Activated CD8-positive, alpha-beta memory T cell treated with anti-CD3 and anti-CD28 coated beads, Interleukin-2, amount 50 U/mL, for 1 hour (primary cell): ENCODE measurements around the gene XXYLT1.
"Not testable (repeated sequence)": the region's sequence is repeated elsewhere in the genome, so short reads cannot be mapped to it uniquely, and the experiment has no call there.

Experiments
- DNase-seq: peaks from one replicate; pipeline ENCODE4 v3.0.0-alpha.2; 2020; ENCODE audit errors: extremely low read depth

Gene XXYLT1

DNA sequence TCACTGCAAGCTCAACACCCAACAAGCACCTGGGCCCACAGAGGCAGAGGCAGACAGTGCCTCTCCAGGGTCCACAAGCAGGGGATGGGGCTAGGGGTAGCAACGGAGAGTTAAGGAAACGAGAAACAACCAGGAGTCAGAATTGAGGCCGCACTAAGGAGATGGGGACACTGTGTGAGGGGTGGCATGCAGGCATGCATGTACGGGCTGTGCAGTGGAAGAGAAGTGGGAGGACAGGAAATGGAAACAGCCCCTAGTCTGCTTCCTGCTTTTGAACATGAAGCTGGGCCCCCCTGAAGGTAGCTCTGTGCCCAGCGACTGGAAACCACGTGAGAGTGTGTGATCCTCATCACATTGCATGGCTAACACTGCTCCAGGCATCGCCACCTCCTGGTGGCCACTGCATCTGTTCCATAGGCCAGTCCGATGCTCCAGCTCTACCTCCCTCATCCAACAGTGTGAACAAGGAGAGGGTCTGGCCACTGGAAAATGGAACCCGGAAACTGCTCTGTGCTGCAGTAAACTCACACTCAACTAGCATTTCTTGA lies 44.0 kb downstream of the XXYLT1 start:
- DNase-seq: no peak

- no peak for DNase-seq
Observed at GRCh38 chr3:195226445-195226844, 44.5 kb downstream of the XXYLT1 start.

GRCh38 chr3:195224980-195225580 lies 45.9 kb downstream of the XXYLT1 start:
- no peak for DNase-seq

DNA sequence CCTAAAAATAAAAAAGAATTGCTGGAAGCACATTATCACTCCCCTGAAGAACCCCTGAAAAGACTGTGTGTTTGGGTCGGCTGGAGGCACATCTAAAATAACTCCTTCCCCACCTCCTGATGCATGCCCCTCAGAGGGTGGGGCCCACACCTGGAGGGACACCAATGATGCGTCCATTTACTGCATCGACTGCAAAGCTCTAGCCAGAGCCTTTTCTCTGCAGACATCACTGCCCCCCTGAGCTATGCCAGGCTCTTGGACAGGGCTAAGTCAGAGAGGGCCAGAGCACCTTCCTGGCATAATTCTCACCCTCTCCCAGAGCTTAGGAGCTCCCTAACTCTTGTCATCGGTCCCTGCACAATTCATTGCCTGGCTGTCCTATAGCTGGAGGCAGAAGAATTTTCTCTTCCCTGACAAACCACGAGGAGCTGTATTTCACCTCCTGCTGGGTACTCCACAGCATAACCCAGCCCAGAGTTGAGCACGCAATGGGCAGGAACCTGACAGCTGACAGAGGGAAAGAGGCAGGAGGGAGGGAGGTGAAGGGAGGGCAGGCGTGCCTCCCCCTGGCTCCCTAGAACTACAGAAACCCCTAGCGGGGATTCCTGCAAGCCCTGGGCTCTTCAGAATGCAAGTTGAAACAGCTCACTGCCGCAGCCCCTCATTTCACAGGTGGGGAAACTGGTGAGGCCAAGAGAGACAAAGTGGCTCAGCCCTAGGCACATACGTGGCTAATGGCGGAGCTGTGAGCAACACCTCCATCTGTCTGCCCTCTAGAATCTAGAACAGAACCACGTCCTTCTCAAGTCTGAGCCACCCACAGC lies 46.6 kb downstream of the XXYLT1 start:
- no peak for DNase-seq

DNA sequence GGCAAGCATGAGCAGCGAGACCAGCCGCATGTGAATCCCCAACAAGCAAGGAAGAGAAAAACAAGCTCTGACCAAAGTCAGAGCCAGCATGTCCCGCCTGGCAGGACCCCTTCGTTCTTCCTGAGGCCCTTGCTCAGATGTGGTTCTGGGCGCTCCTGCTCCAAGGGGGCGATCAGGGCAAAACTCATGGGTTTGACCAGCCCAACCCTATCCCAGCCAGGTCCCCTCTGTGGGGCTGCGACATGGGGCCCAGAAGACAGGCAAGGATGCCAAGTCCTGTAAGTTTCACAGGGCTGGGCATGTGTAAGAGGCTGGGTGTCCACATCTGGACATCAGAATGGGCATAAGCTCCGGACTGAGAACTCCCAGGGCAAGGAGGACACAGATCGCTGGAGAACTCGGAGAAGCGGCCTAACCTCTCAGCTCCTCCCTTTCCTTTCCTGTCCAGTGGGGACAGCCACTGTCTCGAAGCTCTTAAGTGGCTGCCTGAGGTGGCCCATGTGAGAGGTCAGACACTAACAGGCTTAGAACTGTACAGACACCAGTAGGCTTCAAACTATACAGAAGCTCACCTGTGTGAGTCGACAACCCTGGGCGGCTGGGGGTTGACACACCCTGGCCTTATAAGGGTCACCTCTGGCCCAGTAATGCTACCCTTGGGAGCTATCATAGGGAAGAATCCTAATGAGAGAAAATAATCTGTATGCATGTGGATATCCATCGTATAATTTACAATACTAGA lies 48.9 kb downstream of the XXYLT1 start:
- DNase-seq: no peak

DNA sequence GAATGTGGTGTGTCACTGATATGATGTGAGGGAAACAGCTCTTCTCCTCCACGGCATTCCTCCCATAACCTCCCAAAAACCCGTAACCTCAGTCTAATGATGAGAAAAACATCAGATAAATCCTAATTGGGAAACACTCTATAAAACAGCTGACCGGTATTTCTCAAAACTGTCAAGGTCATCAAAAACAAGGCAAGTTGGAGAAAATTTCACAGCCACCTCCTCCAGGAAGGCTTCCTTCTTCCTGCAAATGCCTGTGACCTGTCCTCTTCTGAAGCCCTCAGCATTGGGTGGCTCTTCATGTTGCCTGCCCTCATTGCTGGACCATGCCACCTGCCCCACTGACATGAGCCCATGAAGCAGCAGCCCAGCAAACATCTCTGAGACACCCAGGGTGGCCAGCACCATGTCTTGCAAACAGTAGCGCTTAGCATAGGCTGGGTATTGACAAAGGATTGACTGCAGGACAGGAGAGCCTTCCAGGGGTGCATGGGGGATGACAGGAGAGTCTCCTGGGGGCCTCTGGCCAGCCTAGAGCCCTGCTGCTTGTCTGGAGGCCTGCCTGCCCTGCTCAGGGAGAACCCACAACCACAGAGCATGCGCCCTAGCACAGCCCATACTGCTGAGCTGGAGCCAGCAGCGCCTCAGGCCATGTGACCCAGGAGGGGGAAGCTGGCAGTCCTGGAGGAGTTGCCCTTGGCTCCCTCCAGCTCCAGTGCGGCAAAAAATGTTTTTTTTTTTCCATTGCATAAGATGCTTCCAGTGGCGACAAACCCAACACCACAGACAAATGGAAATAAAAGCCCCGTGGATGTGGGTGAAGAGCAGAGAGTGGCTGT lies 49.7 kb downstream of the XXYLT1 start:
- DNase-seq: no peak

GRCh38 chr3:195219351-195220230 lies 51.4 kb downstream of the XXYLT1 start:
- no peak for DNase-seq

DNA sequence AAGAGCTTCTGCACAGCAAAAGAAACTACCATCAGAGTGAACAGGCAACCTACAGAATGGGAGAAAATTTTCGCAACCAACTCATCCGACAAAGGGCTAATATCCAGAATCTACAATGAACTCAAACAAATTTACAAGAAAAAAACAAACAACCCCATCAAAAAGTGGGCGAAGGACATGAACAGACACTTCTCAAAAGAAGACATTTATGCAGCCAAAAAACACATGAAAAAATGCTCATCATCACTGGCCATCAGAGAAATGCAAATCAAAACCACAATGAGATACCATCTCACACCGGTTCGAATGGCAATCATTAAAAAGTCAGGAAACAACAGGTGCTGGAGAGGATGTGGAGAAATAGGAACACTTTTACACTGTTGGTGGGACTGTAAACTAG lies 52.6 kb downstream of the XXYLT1 start:
- DNase-seq: not testable (repeated sequence)

GRCh38 chr3:195215576-195215975 lies 55.4 kb downstream of the XXYLT1 start:
- not testable (repeated sequence) for DNase-seq

- no peak for DNase-seq
Observed at GRCh38 chr3:195214381-195214780, 56.6 kb downstream of the XXYLT1 start.

GRCh38 chr3:195213639-195214315 lies 57.2 kb downstream of the XXYLT1 start:
- DNase-seq: no peak

DNA sequence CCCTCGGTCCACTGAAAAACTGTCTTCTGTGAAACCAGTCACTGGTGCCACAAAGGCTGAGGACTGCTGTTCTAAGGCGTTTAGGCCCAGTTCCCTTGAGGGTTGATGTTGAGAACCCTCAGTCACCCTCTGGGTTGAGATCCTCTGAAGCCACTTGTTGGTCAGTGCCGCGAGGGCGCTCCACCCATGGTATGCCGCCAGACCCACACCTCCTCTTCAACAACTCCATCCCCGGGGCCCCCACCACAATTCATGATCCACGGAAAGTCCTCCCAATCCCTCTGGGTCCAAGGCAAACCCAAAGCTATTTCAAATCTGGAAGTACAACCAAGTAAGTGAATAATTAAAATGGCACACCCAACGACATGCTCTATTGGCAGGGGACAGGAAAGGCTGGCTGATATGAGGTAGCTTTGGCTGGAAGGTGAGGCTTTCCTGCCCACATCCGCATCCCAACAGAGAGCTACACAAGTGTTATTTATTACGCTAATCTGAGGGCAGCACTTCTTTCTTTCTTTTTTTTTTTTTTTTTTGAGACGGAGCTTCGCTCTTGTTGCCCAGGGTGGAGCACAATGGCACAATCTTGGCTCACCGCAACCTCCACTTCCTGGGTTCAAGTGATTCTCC lies 58.1 kb downstream of the XXYLT1 start:
- DNase-seq: no peak

DNA sequence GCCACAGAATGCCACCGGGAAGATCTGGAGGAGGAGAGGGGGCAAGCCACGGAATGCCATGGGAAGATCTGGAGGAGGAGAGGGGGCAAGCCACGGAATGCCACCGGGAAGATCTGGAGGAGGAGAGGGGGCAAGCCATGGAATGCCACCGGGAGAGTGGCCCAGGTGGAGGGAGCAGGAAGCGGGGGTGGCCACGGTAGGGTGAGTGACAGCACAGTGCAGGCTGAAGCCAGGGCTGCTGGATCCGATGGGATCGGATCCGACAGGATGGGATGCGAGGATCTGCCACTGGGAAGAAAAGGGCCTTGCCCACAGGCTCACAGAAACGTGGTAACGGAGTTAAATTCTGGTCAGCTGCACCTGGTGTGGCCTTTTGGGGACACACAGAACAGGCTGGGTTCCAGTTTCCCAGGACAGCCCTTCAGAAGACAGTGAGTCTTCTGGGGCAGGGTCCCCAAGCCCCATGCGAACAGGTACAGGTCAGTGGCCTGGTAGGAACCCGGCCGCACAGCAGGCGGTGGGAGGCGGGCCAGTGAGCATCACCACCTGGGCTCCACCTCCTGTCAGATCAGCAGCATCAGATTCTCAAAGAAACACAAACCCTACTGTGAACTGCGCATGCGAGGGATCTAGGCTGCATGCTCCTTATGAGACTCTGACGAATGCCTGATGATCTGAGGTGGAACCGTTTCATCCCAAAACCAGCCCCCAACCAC lies 58.8 kb downstream of the XXYLT1 start:
- DNase-seq: no peak

GRCh38 chr3:195210266-195210973 lies 60.5 kb downstream of the XXYLT1 start:
- DNase-seq: no peak

GRCh38 chr3:195209847-195210265 lies 61.1 kb downstream of the XXYLT1 start:
- no peak for DNase-seq

GRCh38 chr3:195209083-195209846 lies 61.7 kb downstream of the XXYLT1 start:
- DNase-seq: no peak

DNA sequence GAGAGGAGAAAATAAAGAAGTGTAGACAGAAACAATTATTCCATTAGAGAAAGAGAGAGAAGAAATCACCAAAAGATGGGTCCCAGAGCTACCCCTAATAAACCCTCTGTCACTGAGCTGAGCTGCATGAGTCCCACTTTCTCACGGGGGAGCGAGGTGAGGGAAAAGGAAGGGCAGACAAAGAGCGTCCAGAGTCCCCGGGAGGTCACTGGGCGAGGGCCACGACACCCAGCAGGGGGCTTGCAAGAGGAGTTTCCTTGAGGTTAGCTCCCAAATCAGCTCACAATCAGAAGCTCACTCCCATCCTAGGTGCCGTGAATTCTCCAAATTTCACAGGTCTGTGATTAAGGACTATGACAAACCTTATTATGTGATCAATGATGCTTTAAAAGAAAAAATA lies 62.3 kb downstream of the XXYLT1 start:
- DNase-seq: no peak
